CD4-positive, alpha-beta T cell treated with Interleukin-1 beta for 1 hour (primary cell): ENCODE results near the gene WHRN.

ENCODE experiments used
- DNase-seq, 2 donors: peaks; one replicate each; pipeline ENCODE4 v3.0.0-alpha.2; 2020 to 2022

The WHRN gene

GRCh38 chr9:114414346-114414745, 90.9 kb downstream of the WHRN start:
- DNase-seq, result no peak

GRCh38 chr9:114413861-114414301, 91.4 kb downstream of the WHRN start:
- no peak for DNase-seq

GRCh38 chr9:114412048-114412683, 93.1 kb downstream of the WHRN start:
- DNase-seq, result no peak

DNA sequence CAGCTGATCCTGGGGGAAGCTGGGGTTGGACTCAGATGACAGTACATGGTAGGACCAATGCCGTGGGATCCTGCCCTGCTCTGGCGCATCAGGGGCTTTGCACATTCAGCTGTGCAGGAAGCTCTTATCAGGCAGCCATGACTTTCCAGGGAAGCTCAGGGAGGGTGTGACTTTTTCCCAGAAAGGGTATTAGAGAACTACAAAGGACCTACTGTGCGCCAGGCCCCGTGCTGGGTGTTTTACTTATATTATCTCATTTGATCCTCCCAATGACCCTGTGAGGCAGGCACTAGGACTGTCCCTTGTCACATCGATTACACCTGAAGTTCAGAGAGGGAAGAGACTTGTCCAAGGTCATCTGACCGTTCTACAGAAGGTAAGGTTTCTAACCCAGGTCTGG, 93.8 kb downstream of the WHRN start:
- no peak for DNase-seq

DNA sequence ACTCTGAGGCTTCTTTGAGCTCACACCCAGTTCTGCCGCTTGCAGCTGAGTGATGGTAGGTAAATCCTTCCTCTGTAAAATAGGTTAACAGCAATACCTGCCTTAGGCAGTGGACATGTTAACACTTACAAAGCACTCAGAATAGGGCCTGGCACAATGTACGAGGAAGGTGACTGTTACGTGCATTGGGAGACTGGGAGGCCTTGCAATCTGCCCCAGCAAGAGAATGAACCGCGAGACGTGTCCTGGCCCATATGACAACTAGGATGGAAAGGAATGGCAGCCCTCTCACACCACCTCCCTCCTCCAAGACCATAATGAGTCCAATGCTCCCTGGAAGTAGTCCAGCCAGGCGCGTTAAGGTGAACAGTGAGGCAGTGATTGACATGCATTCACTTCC, 94.4 kb downstream of the WHRN start:
- no peak for DNase-seq

- DNase-seq, result no peak
Observed at GRCh38 chr9:114409842-114410241, 95.4 kb downstream of the WHRN start.

- peak in 1 of 2 donors; percentile 32 for DNase-seq
Observed at GRCh38 chr9:114409103-114409780, 96.0 kb downstream of the WHRN start.

GRCh38 chr9:114408645-114409044, 96.6 kb downstream of the WHRN start:
- DNase-seq, result no peak

DNA sequence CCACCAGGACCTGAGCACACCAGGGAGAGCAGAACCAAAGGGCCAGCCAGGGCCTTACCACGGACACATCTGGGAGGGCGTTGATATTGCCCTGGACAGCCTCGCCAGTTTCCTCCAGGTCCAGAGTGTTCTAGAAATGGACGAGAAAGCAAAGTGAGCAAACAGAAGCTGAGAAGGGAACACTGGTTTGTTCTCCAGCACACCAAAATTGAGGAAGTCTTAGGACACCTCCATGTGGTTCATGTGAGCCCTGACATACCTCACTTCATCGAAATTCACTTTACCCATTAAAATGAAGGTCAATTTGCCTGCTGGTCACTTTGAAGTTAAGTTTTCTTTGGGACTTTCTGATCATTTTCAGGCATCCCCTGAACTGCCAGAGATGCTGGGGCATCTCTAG, 97.4 kb downstream of the WHRN start:
- DNase-seq, result no peak

DNA sequence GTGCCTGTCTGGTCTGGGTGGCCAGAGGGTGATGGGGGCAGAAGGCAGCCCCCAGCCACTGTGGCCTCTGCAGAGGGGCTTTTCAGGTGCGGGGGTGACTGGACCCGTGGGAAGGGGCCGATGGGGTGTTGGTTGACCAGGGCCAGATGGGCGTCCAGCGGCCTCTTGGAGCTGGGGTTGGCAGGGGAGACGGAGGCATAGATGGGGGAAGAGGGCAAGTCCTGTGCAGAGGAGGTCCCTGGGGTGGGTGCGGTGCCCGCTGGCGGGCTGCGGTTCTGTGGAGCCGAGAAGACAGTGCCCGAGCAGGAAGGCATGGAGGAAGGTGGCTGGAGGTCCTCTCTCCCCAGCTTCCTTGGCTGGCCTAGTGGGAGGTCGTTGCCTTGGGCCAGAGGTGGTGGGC, 98.8 kb downstream of the WHRN start:
- no peak for DNase-seq

DNA sequence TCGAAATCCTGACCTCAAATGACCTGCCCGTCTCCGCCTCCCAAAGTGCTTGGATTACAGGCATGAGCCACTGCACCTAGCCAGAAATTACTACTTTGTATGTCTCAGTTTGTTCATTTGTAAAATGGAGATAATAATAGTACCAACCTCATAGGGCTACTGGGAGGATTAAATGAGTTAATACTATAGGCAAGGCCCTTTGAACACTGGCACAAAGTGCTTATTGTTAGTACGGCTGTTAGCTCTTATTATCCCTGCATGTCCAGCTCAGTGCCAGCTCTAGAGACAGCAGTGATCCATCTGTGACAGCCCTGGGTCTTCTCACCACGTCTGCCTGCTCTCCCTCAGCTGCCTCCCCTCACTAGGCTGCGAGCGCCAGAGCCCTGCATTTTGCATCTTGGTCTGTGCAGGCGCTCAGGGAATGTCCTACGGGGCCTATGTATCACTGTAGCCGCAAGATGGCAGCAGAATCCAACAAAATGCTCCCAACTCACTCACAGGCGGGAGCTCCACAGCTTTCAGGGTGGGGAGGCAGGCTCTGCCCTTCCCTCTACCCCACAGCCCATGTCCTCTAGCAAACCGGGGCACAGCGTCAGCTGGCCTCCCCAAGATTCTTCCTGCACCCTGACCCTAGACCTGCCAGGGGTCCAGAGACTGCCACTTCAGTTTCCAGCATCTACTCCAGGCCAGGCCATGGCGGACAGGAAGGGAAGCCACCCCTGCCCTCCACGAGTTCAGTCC, 99.8 kb downstream of the WHRN start:
- peak; percentile 85 to 86 for DNase-seq

- DNase-seq, result no peak
Observed at GRCh38 chr9:114404531-114404930, 100.7 kb downstream of the WHRN start.

- DNase-seq, result no peak
Observed at GRCh38 chr9:114403153-114403756, 102.0 kb downstream of the WHRN start.

DNA sequence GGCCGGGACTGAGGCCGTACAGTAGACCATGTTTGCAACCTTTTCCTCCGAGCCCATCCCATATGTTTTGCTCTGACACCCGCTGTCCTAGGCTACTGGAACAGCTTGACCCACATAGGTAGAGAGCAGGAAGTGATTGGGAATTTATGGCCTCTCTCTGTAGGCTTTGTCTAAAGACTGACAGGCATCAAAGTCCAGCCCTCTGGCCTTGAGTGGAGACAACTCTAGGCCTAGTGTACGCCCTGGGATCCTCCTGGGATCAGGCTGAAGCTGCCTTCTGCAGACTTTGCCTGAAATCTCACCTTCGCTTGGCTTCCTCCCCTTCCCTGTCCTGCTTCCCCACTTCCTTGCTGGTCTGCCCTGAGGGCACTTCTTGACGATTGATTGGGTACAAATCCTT, 103.9 kb downstream of the WHRN start:
- no peak for DNase-seq

DNA sequence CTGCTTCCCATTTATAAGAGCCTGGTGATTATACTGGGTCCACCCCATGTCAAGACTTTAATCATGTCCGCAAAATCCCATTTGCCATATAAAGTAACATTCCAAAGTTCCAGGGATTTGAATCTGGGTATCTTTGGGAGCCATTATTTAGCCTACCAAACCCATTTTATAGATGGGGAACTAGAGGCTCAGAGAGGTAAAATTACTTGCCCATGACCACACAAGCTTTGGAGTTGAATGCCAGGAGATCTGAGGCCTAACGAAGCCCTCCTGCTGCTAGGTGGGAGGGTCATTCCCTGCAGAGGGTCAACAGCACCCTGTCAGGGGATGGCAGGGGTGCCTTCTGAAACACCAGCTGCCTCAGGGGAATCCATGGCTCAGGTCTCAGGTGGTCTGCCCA, 104.5 kb downstream of the WHRN start:
- DNase-seq, result no peak

DNA sequence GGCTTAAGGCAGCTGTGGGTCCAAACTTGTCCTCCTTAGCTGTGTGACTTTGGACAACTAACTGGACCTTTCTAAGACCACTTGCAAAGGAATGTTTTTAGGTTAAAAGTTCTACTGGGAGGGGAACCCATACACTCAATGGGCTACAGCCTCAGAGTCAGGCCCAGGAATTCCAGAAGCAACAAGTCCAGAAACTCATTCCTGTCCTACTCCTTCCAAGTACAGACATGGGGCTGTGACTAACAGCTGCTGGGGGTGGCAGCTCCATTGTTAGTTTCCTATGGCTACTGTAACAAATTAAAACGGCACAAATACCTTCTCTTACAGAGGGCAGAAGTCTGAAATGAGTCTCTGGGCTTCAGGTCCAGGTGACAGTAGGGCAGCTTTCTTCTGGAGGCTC, 105.1 kb downstream of the WHRN start:
- DNase-seq, result no peak

DNA sequence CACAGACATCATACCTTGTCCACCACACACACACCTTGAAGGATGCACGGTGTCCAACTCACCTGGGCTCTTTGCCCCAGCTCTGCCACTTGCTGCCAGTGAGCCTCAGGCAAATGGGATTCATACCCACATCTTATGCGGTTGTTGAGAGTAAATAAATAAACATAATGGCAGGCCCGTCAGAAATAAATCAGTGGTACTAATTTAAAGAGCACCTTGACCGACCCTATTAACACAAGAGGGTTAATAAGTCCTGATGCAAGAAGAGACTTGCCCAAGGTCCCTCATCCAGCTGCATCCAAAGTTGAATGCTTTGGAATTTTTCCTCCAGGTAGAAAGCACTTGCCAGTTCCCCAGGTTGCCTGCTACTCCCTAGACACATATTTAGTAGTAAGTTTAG, 105.9 kb downstream of the WHRN start:
- DNase-seq, result no peak

DNA sequence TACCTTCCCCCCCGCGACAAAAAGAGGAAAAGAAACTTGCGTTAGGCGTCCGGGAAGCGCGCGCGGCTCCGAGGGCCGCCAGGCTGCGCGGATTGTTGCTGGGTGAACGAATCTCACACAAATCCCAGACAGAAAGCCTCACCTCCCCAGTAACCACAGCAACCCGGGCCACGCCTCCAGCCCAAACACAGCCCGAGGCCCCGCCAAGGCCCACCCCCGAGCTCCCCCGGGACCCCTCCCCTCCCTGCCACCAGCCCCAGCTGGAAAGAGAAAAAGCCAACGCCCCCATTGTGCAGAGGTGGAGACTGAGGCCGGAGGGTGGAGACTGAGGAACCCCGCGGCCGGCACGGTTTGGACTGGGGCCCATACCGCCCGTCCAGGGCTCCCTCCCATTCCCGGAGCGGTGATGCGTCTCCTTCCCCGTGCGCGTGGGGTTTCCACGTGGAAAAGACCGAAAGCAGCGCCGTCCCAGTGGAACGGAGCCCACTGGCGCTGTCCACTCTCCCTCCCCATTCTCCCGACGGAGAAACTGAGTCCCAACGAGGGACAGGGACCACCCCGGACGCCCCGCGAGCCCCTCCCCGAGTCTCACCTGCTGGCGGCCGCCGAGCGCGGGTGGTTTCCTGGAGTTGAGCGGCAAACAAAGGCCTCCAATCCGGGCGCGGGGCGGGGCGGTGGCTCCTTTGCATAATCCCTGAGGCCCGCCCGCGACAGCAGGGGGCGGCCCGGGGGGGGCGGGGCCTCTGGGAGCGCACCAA, 107.2 kb downstream of the WHRN start:
- peak; percentile 94 to 95 for DNase-seq

GRCh38 chr9:114397219-114397847, 107.9 kb downstream of the WHRN start:
- DNase-seq, result no peak

GRCh38 chr9:114396558-114397218, 108.6 kb downstream of the WHRN start:
- DNase-seq, result no peak

GRCh38 chr9:114395768-114396167, 109.5 kb downstream of the WHRN start:
- no peak for DNase-seq

GRCh38 chr9:114395334-114395617, 110.0 kb downstream of the WHRN start:
- no peak for DNase-seq
